BJ (cell line): ENCODE results near the gene PRKAG2. TPM values are rescaled to one million over a fixed set of nuclear protein-coding genes. Genes with fewer than 3 reads are reported as not detected.

ENCODE experiments used
- CTCF ChIA-PET: fragments of 350-600 bp; formaldehyde crosslinking; extraction: SDS; loops from one replicate; lab custom pipeline; 2021; ENCODE audit warnings: antibody characterized with exemption, inconsistent platforms; lab: Yijun Ruan, JAX
- POLR2A ChIA-PET: fragments of 300-600 bp; sonication (Branson Sonifier 250); formaldehyde crosslinking; extraction: SDS; loops from one replicate; lab custom pipeline; 2021; ENCODE audit warnings: antibody characterized with exemption; lab: Charles Lee
- DNase-seq: peaks from one replicate; pipeline ENCODE4 v3.0.0-alpha.2; 2011; ENCODE audit warnings: low read depth
- H3K27me3 ChIP-seq: 2 replicates; pipeline ENCODE4 v1.6.0; 2011; ENCODE audit warnings: low read length; ENCODE audit not compliant: control insufficient read depth, insufficient read depth
- H3K36me3 ChIP-seq: 2 replicates; pipeline ENCODE4 v1.5.1; 2011; ENCODE audit warnings: low read length; ENCODE audit not compliant: control insufficient read depth, insufficient read depth
- H3K4me3 ChIP-seq: 2 replicates; pipeline ENCODE4 v1.5.1; 2011; ENCODE audit warnings: low read depth, mild to moderate bottlenecking, control low read depth, low read length
- polyA plus RNA-seq: library from polyadenylated mRNA; depleted of rRNA; stranded (reverse); fragments of >200 nt; gene quantifications from 2 replicates; pipeline ENCODE4 v1.2.3, GENCODE V29; 2011
- TF ChIP-seq, protein P1 (sequence below): IDR thresholded peaks from 2 replicates; pipeline ENCODE4 v1.5.1; 2011; ENCODE audit warnings: low read depth, mild to moderate bottlenecking, control low read depth, inconsistent platforms, low read length, moderate library complexity; ENCODE audit not compliant: insufficient read depth

Gene PRKAG2
- polyA plus RNA-seq, 1 experiment: 11.3 TPM

DNA sequence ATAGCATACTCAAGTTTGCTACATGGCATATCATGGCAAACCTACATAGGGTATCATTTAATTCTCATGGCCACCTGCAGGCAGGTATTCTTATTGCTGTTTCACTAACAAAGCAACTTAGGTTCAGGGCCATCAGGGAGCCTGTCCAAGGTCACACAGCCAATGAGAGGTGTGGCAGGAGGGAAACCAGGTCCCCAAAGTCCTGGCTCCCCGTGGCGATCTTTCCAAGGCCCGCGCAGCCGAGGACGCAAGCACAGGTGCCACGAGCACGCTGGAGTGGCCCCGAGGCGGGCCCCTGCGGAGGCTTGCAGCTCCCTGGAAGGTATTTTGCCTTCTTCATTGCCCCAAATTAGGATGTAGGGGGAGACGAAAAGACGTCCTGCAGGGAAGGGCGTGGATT, 20.8 kb downstream of the PRKAG2 start:
- H3K27me3 ChIP-seq: no peaks in the 10 kb centered on the region; the same call in 1 of the 2 replicates
- no peaks in the 10 kb centered on the region for H3K36me3 ChIP-seq
- H3K4me3 ChIP-seq: no peak overlapping the region
- no peak for DNase-seq
- TF ChIP-seq, protein P1, sequence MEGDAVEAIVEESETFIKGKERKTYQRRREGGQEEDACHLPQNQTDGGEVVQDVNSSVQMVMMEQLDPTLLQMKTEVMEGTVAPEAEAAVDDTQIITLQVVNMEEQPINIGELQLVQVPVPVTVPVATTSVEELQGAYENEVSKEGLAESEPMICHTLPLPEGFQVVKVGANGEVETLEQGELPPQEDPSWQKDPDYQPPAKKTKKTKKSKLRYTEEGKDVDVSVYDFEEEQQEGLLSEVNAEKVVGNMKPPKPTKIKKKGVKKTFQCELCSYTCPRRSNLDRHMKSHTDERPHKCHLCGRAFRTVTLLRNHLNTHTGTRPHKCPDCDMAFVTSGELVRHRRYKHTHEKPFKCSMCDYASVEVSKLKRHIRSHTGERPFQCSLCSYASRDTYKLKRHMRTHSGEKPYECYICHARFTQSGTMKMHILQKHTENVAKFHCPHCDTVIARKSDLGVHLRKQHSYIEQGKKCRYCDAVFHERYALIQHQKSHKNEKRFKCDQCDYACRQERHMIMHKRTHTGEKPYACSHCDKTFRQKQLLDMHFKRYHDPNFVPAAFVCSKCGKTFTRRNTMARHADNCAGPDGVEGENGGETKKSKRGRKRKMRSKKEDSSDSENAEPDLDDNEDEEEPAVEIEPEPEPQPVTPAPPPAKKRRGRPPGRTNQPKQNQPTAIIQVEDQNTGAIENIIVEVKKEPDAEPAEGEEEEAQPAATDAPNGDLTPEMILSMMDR: no peak
- CTCF ChIA-PET: no interaction called here
- POLR2A ChIA-PET: no interaction called here

DNA sequence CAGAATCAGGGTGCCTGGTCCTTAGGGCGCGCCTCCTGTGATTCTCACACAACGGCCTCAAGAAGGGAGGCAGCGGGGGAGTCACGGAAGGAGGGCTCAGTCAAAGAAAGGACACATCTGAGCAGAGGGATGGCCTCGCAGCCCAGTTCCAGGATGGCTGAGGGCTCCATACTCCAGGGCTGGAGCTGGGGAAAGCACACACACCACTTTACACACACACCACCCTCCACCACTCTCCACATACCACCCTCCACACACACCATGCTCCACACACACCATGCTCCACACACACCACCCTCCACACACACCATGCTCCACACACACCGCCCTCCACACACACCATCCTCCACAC, 22.2 kb downstream of the PRKAG2 start:
- DNase-seq: no peak
- TF ChIP-seq, protein P1: no peak
- H3K4me3 ChIP-seq: no peak overlapping the region
- no peaks in the 10 kb centered on the region; the same call in 1 of the 2 replicates for H3K27me3 ChIP-seq
- CTCF ChIA-PET: no interaction called here
- POLR2A ChIA-PET: no interaction called here
- H3K36me3 ChIP-seq: no peaks in the 10 kb centered on the region

DNA sequence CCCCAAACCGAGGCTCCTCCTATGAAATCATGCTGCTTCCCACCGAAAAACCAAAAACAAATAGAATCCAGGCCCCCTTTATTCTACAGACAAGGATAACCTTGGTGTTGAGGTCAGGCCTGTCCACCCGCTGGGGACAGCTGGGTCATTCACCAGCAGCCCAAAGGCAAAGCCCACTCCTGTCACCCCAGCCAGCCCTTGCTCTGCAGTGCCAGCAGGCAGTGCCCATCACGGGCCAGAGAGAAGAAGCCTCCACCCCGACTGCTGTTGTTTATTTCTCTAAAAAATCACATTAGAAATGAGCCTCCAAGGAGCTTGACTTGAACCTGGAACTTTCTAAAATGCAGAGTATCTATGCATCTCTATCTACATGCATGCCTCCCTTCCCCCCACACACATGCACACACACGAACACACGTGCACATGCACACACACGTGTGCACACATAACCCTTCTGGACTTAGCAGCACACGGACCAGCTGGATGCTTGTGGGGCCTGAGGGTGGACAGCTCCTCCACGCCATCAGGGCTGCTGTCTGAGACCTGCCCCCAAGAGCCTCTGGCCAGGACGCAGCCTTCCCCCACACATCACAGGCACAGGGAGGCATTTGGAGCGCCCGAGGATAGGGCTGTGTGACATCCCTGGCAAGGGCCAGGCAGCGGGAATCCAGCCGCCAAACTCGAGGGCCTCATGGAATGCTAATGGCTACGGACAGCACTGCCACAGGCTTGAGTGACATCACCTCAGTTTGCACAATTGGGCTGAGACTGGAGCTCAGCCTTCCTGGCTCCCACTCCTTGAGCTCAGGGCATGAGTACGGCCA, 22.8 kb downstream of the PRKAG2 start:
- H3K4me3 ChIP-seq: no peak overlapping the region
- H3K27me3 ChIP-seq: no peaks in the 10 kb centered on the region; the same call in 1 of the 2 replicates
- TF ChIP-seq, protein P1: no peak
- ChIA-PET POLR2A (no interaction called here), CTCF (interaction anchor here (1.0 kb wide), 1 partner anchor 72 kb away, joined by 3 read pairs; no protein-coding TSS in a partner anchor)
- H3K36me3 ChIP-seq: no peaks in the 10 kb centered on the region
- DNase-seq: no peak

DNA sequence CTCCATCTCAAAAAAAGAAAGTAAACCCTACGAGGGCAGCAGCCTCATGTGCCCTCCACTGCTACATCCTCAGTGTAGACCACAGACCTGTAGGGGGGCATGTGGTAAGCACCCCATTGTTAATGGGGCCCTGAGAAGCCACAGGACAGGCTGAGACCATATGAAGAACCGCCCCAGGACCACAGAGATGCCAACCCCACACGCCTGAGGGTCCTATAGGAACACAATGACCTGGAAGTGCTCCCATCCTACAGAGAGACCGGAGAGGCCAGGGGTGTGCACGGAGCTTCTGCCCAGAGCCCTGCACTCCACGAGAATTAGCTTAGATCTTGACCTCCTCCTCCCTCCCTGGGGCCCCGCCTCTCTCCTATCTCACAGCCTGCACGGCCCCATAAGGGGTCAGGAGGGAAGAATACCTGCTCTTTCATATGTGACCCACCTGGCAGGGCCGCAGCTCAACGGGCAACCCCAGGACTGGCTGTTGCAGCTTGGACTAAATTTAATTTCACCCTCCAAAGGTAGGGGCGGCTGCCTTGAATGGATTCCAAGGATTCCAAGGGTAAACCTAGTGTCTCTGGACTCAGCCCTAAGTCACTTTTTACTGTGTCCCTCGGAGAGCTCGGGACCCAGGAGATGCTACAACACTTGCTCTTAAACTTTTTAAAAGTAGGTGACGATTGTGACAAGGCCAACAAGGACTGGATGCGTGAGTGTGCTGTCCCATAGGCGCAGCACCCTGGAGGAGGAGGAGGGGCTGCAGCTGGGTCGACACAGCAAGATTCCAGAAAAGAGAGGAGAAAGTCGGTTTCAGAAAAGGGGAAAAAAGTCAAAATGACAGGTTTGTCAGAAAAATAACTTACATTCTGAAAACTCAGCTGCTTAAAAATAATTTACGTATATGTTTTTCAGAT, 24.2 kb downstream of the PRKAG2 start:
- no peaks in the 10 kb centered on the region; the same call in 1 of the 2 replicates for H3K27me3 ChIP-seq
- no peak overlapping the region for H3K4me3 ChIP-seq
- POLR2A ChIA-PET: no interaction called here
- CTCF ChIA-PET: no interaction called here
- no peak for DNase-seq
- no peaks in the 10 kb centered on the region for H3K36me3 ChIP-seq
- TF ChIP-seq, protein P1: no peak

DNA sequence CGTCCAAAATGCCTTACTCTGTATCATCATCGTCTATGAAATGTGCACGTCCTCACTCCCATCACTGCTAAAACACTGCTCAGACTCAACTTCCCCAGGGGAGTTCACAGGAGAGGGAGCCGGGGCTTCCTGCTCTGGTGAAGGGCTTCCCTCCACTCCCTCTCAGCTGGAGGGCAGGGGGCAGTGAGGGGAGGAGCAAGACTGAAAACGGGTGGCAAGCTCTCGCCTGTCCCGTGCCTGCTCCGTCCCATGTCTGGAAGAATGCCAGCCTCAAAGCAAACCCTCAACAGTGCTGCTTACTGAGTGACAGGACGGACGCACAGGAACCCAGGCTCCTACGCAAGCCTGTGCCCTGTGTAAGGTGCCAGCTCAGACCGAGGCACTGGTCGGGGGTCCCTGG, 25.1 kb downstream of the PRKAG2 start:
- no peak for DNase-seq
- TF ChIP-seq, protein P1: no peak
- POLR2A ChIA-PET: no interaction called here
- Histone ChIP-seq H3K27me3 (no peaks in the 10 kb centered on the region; the same call in 1 of the 2 replicates), H3K4me3 (no peak overlapping the region), H3K36me3 (no peaks in the 10 kb centered on the region)
- CTCF ChIA-PET: no interaction called here
